Left renal pelvis (tissue), 4 donors: ENCODE data around the gene GNG4. TPM values are rescaled to one million over a fixed set of nuclear protein-coding genes. Genes with fewer than 3 reads are reported as not detected.
"Not testable (repeated sequence)": the region's sequence is repeated elsewhere in the genome, so short reads cannot be mapped to it uniquely, and the experiment has no call there.

ENCODE experiments used
- DNase-seq, 4 donors: peaks; one replicate each; pipeline ENCODE4 v3.0.0-alpha.2; 2013; ENCODE audit warnings: low read depth in 4 of 4, low spot score in 3 of 4
- polyA plus RNA-seq, 4 donors: library from polyadenylated mRNA; unstranded; fragments of 120-200 nt; gene quantifications; one replicate each; pipeline ENCODE4 v1.2.1, GENCODE V29; 2013; ENCODE audit not compliant: insufficient read length in 4 of 4

GNG4 gene
- polyA plus RNA-seq, 4 donors, result 2.9 to 5.0 (median 3.8) TPM

DNA sequence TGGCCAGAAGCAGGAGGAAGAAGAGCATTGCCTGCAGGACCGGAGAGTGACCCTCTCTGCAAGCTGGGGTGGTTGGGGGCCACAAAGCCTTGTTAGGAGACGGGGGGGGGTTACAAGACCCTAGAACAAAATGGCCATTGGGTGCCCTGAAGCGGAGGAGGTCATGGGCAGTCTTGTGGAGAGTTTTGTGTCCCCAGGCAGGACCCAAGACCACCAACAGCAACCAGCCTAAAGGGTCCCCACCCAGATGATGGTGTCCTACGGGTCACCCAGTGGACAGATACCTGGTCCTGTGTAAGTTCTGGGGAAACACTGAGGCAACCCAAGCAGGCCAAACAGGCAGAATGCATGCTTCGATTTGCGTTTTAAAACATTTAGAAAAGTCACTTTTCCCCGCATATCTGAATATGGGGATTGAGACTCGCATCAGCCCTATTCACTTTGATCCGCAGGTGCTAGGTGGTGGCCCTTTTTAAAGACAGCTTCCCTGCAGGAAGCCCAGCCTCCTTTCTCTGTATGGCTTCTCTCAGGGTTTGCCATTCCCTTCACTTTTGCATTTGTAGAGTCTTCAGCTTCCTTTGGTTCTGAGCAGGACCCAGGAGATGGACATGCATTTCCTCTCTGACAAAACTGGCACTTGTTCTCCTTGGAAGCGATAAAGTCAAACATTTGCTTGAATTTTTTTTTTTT lies 21.1 kb downstream of the GNG4 start:
- no peak for DNase-seq

GRCh38 chr1:235625831-235626230 lies 23.8 kb downstream of the GNG4 start:
- no peak for DNase-seq

- DNase-seq, result no peak
Measured at GRCh38 chr1:235625340-235625739, 24.2 kb downstream of the GNG4 start.

GRCh38 chr1:235624721-235625333 lies 24.8 kb downstream of the GNG4 start:
- no peak for DNase-seq

DNA sequence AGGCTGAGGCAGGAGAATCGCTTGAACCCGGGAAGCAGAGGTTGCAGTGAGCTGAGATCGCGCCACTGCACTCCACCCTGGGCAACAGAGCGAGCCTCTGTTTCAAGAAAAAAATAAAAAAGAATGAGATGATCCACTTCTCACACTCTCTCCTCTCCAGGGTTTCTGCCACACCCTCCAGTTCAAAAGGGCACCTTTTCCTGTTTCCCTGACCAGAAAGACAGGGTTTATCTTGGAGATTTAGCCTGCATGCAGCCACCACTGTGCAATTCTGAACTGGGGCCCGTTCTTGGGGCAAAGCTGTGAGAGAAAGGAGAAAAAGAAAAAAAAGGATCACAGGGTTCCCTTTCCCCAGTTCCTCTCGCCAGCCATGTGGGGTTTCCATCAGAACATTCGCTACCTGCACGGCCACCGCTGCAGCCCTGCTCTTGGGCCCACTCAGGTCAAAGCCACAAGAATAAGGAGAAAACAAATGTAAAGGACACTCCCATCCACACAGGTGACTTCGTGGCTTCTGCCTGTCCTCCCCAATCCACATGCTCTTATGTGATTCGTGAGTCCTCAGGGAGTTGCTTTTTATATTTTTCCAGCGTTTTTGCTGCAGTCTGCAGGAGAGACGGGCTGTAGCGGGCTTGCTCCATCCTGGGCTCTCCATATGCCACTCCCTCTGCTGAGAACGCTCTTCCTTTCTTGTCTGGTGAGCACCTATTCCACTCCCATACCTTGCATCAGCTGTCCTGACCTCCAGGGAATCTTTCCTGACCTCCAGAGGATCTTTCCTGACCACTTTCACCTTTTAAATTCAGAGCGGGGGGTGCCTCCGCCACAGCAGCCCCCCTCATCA lies 26.4 kb downstream of the GNG4 start:
- DNase-seq, result no peak

- not testable (repeated sequence) for DNase-seq
Measured at GRCh38 chr1:235619149-235619548, 30.4 kb downstream of the GNG4 start.

DNA sequence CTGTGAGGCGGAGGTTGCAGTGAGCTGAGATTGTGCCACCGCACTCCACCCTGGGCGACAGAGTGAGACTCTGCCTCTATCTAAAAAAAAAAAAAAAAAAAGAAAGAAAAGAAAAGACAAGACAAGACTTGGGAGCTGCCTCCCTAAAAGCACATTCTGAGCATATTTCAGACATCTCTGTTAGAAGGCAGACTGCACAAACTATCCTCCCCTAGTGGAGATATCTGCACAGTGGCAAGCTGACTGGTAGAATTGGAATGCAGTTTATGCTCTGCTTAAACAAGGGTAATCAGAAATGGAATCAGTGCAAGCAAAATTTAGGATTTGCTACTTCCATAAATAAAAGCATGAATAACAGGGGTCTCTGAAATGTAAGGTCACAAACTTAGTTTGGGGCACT lies 31.8 kb downstream of the GNG4 start:
- DNase-seq, result no peak

DNA sequence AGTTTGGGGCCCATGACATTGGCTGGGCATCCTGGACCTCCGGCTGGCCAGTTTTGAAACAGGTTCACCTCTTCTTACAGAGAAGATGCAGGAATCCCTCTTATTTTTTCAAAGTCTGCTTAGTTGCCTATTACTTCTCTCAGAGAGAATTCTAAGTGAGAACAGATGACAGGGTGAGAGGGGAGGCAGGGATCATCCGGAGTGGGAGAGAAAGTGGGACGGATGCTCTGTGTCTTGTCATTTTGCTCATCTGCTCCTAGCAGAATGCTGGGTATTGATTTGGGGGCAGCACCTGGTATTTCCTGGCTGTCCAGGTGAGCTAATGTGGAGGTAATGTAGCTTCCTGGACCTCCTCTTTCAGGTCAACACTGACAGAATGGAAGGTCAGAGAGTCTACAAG lies 32.4 kb downstream of the GNG4 start:
- no peak for DNase-seq

DNA sequence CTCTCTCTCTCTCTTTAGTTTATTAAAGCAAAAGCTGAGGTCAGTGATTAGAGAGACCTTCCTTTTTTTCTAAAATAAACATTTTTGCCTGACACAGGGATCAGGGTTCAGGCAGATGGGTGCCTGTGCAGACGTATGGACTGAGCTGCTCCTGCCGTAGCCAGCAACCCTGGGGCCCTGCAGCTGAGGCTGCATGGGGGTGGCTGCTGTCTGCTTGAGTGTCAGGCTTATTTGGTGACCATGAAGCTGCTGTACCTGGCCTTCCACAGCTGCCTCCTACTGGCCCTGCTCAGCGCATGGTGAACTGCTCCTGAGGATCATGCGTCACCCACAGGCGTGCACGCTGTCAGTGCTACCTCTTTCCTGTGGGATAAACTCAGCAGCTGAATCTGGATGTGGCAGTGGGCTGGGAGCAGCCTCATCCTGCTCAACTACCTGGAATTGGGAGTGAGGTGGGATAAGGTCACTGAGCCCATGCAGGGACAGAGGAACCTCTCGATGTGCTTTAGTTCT lies 35.1 kb downstream of the GNG4 start:
- no peak for DNase-seq

- DNase-seq, result no peak
Measured at GRCh38 chr1:235613602-235614001, 36.0 kb downstream of the GNG4 start.

GRCh38 chr1:235612761-235613160 lies 36.8 kb downstream of the GNG4 start:
- no peak for DNase-seq

DNA sequence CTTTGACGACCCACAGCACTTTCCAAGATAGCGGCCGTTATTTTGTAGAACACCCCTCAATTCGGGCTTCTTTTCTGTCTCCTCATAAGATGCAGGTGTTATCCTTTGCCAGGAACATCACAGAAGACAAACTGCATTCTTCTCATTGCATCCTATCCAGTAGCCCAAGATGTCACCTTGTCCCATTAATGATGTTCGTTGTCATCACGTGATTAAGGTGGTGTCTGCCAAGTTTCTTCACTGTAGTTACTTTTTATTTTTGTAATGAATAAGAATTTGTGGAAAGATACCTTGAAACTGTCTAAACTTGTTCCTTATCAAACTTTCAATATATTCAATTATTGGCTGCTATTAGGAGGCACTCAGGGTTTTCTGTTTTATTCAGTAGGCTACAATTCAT lies 39.4 kb downstream of the GNG4 start:
- DNase-seq, result no peak

GRCh38 chr1:235608278-235608677 lies 41.3 kb downstream of the GNG4 start:
- no peak for DNase-seq

GRCh38 chr1:235607284-235607683 lies 42.3 kb downstream of the GNG4 start:
- no peak for DNase-seq

DNA sequence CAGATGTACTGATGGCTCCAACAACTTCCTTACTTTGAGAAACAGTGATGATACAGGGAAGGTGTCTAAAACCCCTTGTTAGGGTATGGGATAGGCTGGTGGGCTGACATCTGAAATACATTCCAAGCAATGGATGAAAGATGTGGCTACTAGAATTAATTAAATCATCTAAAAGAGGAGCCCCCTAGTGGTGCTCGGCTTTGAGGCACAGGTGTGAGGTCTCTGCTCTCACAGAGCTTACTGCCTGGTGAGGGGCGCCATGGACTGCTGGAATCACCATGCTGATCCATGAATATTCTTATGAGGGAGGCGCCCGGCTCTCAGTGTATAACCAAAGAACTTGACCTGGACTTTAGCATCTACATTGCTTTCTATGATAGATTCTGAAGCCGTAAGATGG lies 48.5 kb downstream of the GNG4 start:
- DNase-seq, result no peak

DNA sequence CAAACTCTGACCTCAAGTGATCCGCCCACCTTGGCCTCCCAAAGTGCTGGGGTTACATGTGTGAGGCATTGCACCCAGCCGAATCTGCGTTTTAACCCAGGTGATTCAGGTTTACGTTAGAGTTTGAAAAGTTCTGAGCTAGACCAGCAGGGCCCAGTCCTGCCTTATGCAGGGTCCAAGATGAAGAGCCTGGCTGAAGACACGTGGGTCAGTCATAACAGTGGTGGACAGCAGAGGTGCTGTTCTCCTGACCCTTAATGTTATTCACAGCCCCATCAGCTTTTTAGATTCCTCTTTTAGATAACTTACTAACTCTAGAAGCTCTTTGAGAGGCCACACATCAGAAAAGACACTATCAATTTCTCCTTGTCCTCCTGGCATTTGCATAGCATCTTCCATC lies 50.0 kb downstream of the GNG4 start:
- no peak for DNase-seq

DNA sequence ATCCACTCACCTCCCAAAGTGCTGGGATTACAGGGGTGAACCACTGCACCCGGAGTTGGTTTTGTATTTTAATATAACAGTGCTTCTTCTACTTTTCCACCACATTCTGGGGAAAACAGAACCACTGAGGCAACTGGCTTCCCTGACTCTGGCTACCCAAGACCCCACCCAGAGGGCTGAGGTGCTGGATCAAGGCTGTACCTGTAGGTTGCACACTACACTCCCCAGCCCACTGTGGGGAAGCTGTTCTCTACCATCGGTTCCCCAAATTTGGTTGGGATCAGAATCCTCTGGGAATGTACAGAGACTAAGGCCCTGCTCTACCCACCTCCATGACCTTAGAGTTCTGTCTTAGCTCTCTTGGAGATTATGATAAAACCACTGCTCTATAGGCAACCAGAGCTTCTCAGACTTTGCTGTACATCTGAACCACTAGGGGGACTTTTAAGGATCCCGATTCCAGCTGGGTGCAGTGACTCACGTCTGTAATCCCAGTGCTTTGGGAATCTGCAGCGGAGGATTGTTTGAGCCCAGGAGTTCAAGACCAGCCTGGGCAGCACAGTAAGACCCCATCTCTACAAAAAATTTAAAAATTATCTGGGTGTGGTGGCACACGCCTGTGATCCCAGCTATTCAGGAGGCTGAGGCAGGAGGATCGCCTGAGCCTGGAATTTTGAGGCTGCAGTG lies 51.6 kb downstream of the GNG4 start:
- DNase-seq, result no peak

GRCh38 chr1:235595079-235595478 lies 54.5 kb downstream of the GNG4 start:
- no peak for DNase-seq

- not testable (repeated sequence) for DNase-seq
Measured at GRCh38 chr1:235594281-235594895, 55.2 kb downstream of the GNG4 start.

DNA sequence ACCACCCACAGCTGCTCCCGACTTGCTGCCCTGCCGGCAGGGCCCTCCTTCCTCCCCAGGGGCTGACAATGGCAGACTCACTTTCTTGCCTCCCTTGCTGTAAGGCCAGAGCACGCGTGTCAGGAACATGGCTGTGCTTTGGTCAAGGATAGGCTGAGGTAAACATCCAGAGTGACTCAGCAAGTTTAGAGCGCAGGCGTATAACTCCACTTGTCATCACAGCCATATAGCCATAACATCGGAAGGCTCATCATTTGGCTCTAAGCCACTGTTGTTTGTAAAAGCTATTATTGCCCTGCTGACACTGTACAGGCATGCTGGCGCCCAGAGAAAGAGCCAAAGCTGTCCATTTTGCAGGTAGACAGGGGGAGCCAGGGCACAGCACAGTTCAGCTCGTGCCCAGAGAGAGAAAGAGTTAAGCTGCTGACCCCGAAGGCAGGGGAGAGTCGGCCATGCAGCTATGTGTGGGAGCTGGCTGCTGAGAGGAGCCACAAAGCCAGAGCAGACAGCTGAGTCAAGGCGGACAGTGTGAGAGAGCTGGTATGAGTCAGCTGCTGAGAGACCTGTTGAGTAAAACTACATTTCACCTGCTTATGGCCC lies 60.6 kb downstream of the GNG4 start:
- no peak for DNase-seq
